ENCODE results near the gene LCN2.

LCN2 gene

GRCh38 chr9:128138001-128138400 lies 11.3 kb upstream of the LCN2 start:
- no peak overlapping the region for H3K4me3 ChIP-seq
- H3K9ac ChIP-seq, result no peak overlapping the region
- no peaks in the 10 kb centered on the region for H3K9me3 ChIP-seq
- peaks cover 53% of the 10 kb centered on the region for H3K27me3 ChIP-seq
- no peaks in the 10 kb centered on the region for H4K20me1 ChIP-seq
- no peak for TF ChIP-seq Cebpa-rat (IDR thresholded peaks at IDR 0.05)
- H3K36me3 ChIP-seq, result no peaks in the 10 kb centered on the region
- H3K4me2 ChIP-seq, result no peak overlapping the region
- no peak overlapping the region for H3K27ac ChIP-seq
- H3K4me1 ChIP-seq, result peaks cover 16% of the 10 kb centered on the region

- Histone ChIP-seq H4K20me1 (no peaks in the 10 kb centered on the region), H3K4me3 (no peak overlapping the region), H3K27ac (no peak overlapping the region), H3K4me2 (no peak overlapping the region), H3K9me3 (no peaks in the 10 kb centered on the region), H3K4me1 (peaks cover 16% of the 10 kb centered on the region), H3K27me3 (peaks cover 37% of the 10 kb centered on the region), H3K36me3 (no peaks in the 10 kb centered on the region), H3K9ac (no peak overlapping the region)
- TF ChIP-seq Cebpa-rat (IDR thresholded peaks at IDR 0.05), result no peak
Measured at GRCh38 chr9:128139621-128140020, 9.6 kb upstream of the LCN2 start.

- H4K20me1 ChIP-seq, result no peaks in the 10 kb centered on the region
- peaks cover 18% of the 10 kb centered on the region for H3K27me3 ChIP-seq
- no peak for TF ChIP-seq Cebpa-rat (IDR thresholded peaks at IDR 0.05)
- H3K27ac ChIP-seq, result no peak overlapping the region
- no peaks in the 10 kb centered on the region for H3K36me3 ChIP-seq
- H3K4me2 ChIP-seq, result no peak overlapping the region
- H3K9ac ChIP-seq, result no peak overlapping the region
- H3K4me3 ChIP-seq, result no peak overlapping the region
- H3K9me3 ChIP-seq, result no peaks in the 10 kb centered on the region
- H3K4me1 ChIP-seq, result peaks cover 27% of the 10 kb centered on the region
Measured at GRCh38 chr9:128141604-128142003, 7.6 kb upstream of the LCN2 start.

- Histone ChIP-seq H4K20me1 (no peaks in the 10 kb centered on the region), H3K27me3 (peaks cover 13% of the 10 kb centered on the region), H3K4me1 (peaks cover 32% of the 10 kb centered on the region), H3K4me2 (peak overlapping the region; percentile 10; the same call in 1 of the 2 replicates), H3K9me3 (no peaks in the 10 kb centered on the region), H3K27ac (no peak overlapping the region), H3K4me3 (no peak overlapping the region), H3K9ac (no peak overlapping the region), H3K36me3 (no peaks in the 10 kb centered on the region)
- no peak for TF ChIP-seq Cebpa-rat (IDR thresholded peaks at IDR 0.05)
Measured at GRCh38 chr9:128142061-128142460, 7.2 kb upstream of the LCN2 start.

GRCh38 chr9:128142596-128142995 lies 6.7 kb upstream of the LCN2 start:
- no peak for TF ChIP-seq Cebpa-rat (IDR thresholded peaks at IDR 0.05)
- Histone ChIP-seq H3K4me2 (no peak overlapping the region), H3K9me3 (no peaks in the 10 kb centered on the region), H3K27ac (no peak overlapping the region), H3K9ac (no peak overlapping the region), H3K27me3 (peaks cover 8% of the 10 kb centered on the region), H3K4me1 (peaks cover 32% of the 10 kb centered on the region), H3K4me3 (no peak overlapping the region), H3K36me3 (no peaks in the 10 kb centered on the region), H4K20me1 (no peaks in the 10 kb centered on the region)

GRCh38 chr9:128143525-128144238 lies 5.6 kb upstream of the LCN2 start:
- H3K4me3 ChIP-seq, result no peak overlapping the region
- no peak overlapping the region for H3K4me2 ChIP-seq
- H3K9me3 ChIP-seq, result no peaks in the 10 kb centered on the region
- H3K27ac ChIP-seq, result no peak overlapping the region
- peaks cover 32% of the 10 kb centered on the region for H3K4me1 ChIP-seq
- H3K27me3 ChIP-seq, result no peaks in the 10 kb centered on the region
- no peak overlapping the region for H3K9ac ChIP-seq
- no peaks in the 10 kb centered on the region for H4K20me1 ChIP-seq
- no peaks in the 10 kb centered on the region for H3K36me3 ChIP-seq
- no peak for TF ChIP-seq Cebpa-rat (IDR thresholded peaks at IDR 0.05)

GRCh38 chr9:128144239-128145181 lies 4.7 kb upstream of the LCN2 start:
- H4K20me1 ChIP-seq, result no peaks in the 10 kb centered on the region
- H3K9me3 ChIP-seq, result no peaks in the 10 kb centered on the region
- H3K4me1 ChIP-seq, result peaks cover 32% of the 10 kb centered on the region
- H3K4me3 ChIP-seq, result no peak overlapping the region
- TF ChIP-seq Cebpa-rat (IDR thresholded peaks at IDR 0.05), result no peak
- H3K36me3 ChIP-seq, result no peaks in the 10 kb centered on the region
- H3K4me2 ChIP-seq, result no peak overlapping the region
- no peak overlapping the region for H3K9ac ChIP-seq
- no peak overlapping the region for H3K27ac ChIP-seq
- no peaks in the 10 kb centered on the region for H3K27me3 ChIP-seq

GRCh38 chr9:128145536-128145935 lies 3.7 kb upstream of the LCN2 start:
- H3K36me3 ChIP-seq, result no peaks in the 10 kb centered on the region
- no peak overlapping the region for H3K9ac ChIP-seq
- no peaks in the 10 kb centered on the region for H3K27me3 ChIP-seq
- H3K4me1 ChIP-seq, result peaks cover 32% of the 10 kb centered on the region
- H3K9me3 ChIP-seq, result no peaks in the 10 kb centered on the region
- H4K20me1 ChIP-seq, result no peaks in the 10 kb centered on the region
- no peak for TF ChIP-seq Cebpa-rat (IDR thresholded peaks at IDR 0.05)
- H3K4me2 ChIP-seq, result peak overlapping the region; percentile 71
- no peak overlapping the region for H3K4me3 ChIP-seq
- H3K27ac ChIP-seq, result no peak overlapping the region

GRCh38 chr9:128145951-128146351 lies 3.3 kb upstream of the LCN2 start:
- Histone ChIP-seq H3K36me3 (no peaks in the 10 kb centered on the region), H3K9me3 (no peaks in the 10 kb centered on the region), H3K27me3 (no peaks in the 10 kb centered on the region), H3K4me2 (peak overlapping the region; percentile 71), H3K9ac (no peak overlapping the region), H3K27ac (no peak overlapping the region), H3K4me3 (no peak overlapping the region), H3K4me1 (peaks cover 32% of the 10 kb centered on the region), H4K20me1 (no peaks in the 10 kb centered on the region)
- TF ChIP-seq Cebpa-rat (IDR thresholded peaks at IDR 0.05), result no peak

GRCh38 chr9:128146591-128147120 lies 2.6 kb upstream of the LCN2 start:
- no peaks in the 10 kb centered on the region for H3K9me3 ChIP-seq
- no peaks in the 10 kb centered on the region for H3K36me3 ChIP-seq
- peaks cover 32% of the 10 kb centered on the region for H3K4me1 ChIP-seq
- TF ChIP-seq Cebpa-rat (IDR thresholded peaks at IDR 0.05), result no peak
- H3K4me2 ChIP-seq, result peak overlapping the region; percentile 71
- no peak overlapping the region for H3K9ac ChIP-seq
- no peaks in the 10 kb centered on the region for H4K20me1 ChIP-seq
- H3K27ac ChIP-seq, result no peak overlapping the region
- no peaks in the 10 kb centered on the region for H3K27me3 ChIP-seq
- no peak overlapping the region for H3K4me3 ChIP-seq
